HG03469 (cell line): ENCODE results near the gene PTPRM.

Experiments
- ATAC-seq: cut with Tn5 transposase; IDR thresholded peaks from one replicate; pipeline ENCODE4 v1.9.1; 2021; ENCODE audit warnings: mild to moderate bottlenecking, moderate library complexity, moderate number of reproducible peaks; ENCODE audit not compliant: unreplicated experiment

PTPRM gene

DNA sequence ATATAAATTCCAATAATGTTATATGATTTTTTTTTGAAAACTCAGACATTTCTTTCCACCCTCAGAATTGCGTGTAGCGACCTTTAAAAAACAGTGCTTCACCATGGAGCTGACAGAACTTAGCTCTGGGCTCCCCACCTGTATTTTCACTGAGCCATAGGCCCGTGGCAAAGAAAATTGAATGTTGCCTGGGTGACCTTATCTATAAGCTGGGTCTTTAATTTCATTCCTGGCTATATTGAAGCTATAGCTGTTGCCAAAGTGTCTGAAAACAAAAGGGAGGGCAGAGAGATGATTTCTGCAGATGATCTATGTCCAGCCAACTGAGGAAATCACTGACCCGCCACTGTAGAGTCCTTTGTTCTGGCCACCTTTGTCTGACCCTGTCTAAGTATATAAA, 411.7 kb downstream of the PTPRM start:
- no peak for ATAC-seq

DNA sequence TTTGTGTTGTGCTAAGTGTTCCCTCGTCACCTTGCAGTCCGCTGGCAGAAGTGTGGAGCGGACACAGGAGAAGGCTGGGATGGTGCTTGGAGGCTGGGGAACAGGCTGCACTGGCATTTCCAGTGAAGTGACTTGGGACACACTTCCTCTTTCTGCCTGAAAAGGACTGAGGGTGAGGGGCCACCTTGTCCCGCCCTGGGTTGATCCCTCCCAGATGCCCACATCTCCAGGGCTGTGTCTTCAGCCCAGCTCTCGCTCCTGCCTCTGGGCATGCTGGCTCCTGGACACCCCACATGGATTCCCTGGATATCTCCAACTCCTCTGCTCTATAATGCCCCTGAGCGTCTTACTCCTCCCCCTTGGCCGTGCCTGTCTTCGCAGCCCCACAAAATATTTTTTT, 412.6 kb downstream of the PTPRM start:
- no peak for ATAC-seq

DNA sequence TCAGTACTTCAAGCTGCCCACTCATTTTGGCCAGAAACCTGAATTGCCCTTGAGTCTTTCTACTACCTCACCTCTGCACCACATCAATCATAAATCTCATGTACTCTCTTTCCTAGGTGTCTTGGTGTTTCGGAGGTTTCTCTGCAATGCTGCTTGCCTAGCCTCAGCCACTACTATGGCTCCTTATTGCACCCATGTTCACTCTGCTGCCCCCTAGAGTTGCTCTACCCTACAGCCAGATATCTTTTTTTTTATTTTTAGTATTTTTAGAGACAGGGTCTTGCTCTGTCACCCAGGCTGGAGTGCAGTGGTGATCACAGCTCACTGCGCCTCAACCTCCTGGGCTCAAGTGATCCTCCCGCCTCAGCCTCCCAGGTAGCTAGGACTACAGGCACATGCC, 413.0 kb downstream of the PTPRM start:
- ATAC-seq, result no peak

DNA sequence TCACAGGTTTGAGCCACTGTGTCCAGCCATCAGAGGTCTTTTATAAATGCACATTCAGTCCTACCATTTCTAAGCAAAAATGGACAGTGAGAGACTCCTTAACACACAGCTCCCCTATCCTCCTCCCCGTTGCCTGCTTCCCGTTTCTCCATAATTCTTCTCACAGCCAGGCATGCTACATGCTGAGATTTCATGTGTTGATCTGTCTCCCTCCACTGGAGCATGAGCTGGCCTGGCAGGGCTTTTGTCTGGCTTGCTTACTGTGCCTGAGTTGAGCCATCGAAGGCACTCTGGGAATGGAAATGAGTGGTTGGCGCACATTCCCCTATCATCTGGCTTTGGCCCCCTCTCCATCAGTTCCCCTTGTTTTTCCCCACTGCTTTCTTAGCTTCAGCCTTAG, 413.5 kb downstream of the PTPRM start:
- ATAC-seq, result no peak

DNA sequence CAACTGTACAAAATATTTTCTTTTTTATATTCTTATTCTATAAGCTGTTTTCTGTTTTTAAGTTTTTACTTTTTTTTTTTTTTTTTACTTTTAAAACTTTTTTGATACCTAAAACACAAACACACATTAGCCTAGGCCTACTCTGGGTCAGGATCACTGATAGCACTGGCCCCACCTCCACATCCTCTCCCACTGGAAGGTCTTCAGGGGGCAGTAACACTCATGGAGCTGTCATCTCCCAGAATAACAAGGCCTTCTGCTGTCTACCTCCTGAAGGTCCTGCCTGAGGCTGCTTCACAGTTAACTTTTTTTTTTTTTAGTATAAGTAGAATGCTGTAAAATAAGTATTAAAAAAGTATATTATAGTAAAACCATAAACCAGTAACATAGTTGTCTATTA, 415.1 kb downstream of the PTPRM start:
- no peak for ATAC-seq

DNA sequence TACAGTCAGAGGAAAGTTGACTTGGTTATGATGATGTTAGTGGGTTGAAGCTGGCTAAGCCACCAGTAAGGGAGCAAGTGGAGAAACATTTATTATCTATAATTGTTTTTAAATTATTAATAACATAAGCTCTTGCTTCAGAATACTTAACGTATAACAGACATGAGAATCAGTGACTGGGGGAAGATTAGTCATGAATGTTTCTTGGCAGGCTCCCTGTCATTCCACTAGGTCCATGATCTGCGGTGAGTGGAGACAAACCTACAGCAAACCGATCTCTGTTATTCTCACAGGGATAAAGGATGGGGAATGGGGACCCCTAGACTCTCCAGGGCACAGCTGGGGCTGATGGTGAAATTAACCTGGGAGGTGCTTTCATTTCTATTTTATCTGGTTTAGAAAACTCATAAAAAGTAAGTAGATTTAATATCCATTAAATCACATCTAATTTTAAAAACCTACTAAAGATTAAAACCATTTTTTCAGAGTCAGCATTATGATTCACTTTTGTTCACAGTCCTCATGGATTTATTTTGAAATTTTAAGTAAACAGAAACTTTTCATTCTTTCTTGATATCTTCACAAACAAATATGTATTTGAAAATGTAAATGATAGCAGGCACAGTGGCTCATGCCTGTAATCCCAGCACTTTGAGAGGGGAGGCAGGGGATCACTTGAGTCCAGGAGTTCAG, 420.3 kb downstream of the PTPRM start:
- ATAC-seq, result no peak

DNA sequence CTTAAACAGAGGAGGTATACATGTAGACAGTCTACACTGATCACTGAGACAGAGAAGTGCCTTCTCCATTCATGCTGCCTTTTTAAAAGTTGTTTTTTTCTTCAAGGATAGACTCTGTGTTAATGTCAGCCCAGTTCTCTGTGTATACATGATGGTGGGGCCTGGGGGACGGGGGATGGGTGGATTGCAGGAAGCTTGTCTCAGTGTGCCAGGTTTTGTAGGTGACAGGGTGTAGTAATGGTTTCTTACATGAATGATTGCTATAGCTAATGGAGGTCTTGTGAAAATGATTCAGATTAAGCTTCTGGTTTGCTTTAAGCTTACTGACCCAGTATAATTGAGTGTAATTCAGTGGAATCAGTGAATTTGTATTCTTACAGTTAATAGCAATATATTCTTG, 423.6 kb downstream of the PTPRM start:
- no peak for ATAC-seq

DNA sequence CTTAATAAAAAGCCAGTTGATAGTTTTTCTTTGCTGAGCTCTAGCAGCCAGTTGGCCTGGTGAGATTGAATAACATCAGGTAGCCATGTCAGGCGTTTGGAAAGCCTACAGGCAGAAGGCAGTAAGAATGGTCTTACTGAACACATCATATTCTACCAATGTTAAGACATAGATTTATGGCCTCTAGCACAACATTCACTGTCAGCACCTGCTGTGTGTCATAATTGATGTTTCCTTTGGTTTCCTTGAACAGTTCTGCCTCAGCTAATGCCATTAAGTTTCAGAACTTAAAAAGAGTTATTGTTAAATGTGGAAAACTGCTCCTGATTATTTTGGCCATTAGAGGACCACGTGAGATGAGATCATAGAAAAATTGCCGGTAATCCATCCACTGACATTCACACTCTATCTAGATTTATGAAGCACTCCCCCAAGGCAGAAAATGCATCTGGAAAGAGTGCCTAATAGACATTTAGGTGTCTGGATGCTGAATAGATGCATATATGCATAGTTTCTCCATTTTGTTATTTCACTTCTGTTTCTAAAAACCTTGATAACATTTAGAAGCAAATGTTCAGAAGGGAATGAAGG, 434.7 kb downstream of the PTPRM start:
- ATAC-seq, result no peak

DNA sequence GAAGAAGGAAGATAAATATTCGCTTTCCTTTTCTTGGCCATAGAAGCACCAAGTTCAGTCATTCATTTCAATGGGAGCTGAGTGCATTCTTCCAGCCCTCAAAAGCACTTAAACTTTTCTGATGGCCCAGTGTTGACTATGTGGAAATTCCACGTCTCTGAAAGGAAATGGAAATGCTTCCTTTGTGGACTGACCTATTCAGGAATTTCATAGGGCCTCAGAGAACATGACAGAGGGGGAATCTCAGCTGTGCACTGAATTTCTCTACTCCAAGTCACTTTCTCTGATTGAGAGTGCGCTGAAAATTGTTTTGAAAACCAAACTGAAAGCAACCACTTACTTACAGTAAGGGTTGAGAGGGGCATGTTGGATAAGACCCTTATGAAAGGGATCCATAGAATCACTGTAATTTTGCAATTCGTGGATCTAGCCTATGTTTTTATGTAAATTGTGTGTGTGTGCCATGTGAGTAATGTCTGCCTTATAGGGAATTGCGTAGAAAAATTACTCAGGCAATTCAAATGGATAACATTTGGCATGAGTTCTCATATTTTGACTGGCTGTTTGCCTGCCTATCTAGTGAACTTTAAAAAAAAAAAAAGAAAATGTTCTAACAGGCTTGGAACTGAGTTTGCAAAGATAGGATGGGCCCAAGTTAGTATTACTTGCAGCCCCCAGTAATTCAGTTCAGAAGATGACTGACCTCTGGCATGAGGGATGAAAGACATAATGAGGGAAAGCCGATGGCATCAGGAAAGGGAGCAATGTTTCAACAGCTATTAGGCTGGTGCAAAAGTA, 437.0 kb downstream of the PTPRM start:
- no peak for ATAC-seq

DNA sequence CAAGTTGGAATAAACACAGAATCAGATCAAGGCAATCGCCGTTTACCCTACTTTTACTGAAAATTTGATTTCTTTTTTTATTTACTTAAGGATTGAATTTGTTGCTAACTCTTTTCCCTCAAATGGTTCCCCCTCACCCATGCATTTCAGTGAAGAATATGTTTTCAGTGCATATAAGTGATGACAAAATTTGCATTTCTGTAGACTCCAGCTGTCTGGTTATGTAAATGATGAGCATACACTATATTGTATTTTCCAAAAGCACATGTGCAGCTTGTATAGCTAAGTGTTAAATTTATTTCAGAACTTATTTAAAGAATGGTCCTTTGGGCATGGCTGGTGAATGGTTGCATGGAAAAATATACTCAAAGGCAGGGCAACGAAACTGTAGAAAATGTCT, 437.7 kb downstream of the PTPRM start:
- no peak for ATAC-seq

DNA sequence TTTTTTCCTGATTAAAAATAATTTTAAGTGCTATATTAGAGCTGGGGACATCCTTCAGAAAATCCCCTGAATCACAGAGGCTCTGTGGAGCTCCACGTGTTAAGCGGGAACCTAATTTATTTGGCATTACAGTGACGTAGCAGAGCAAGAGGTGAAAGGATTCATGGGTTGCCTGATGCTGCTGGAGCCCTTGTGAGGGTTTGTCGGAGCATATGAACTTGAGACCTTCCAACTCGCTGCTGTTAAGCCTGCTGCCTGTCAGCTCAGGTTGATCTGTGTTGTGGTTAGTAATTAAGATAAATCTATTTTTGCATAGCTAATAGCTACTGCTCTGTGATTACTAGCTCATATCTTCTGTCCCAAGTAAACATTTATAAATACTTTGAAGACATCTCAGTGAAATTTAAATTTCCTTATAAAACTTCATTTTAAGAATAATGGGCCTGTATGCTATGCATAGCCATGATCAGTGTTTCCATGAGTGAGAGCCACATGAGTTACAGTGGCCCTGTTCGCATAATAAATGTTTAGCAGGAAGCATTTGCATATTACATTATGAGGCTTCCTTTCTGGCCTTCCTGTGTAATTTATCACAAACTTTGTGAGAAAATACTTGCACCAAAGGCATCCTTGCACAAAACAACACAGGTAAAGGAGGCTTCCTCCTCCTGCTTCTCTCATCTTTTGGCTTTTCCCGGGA, 438.9 kb downstream of the PTPRM start:
- no peak for ATAC-seq

DNA sequence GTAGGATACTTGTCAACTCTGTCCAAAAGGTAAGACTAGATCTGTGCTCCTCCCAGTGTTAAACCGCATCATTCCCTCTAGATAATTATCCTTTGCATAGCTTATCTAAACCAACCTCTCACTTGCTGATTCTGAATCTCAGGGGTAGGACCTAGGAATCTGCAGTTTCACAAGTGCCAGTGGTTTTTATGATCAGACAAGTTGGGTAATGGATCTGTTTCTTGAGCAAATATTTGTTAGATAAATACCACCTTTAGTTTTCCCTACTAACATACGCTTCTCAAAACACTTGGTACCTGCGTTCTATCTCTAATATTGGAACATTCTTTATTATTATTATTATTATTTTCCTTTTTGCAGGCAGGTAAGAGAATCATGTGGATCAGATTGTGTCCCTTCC, 439.9 kb downstream of the PTPRM start:
- ATAC-seq, result no peak

DNA sequence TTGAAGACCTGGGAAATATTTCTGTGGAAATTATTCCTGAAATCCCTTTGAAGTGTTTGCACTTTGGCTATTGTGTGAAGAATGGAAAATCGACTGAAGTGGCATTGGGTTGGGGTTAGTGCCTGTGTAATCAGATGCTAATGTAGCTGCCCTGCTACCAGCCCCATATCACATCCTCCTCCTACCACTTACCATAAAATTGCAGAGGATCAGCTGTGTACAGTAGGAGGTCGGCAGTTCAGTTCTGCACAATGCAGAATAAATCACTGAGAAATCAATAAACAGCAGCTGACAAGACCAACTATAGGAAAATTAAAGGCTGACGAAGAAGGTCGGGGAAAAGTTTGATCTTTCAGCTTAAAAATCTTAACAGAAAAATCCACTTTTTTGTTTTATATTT, 440.9 kb downstream of the PTPRM start:
- ATAC-seq, result no peak

DNA sequence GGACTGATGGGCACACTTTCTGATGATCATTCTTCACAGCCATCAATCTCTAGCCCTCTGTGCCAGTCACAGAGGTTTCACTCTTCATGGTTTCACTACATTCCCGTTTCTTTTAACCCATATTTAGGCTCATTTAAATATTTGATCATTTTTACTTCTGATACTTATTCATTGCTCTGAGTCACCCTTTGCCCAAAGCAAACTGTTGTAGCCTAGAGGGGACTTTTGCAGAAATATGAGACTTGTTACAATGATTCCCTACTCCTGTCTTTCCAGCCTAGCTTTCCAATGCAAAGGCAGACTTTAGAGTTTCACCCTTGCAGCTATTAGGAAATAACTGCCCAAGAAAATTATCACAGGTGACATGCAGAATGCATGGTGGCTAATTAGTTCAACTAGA, 444.2 kb downstream of the PTPRM start:
- ATAC-seq, result no peak

DNA sequence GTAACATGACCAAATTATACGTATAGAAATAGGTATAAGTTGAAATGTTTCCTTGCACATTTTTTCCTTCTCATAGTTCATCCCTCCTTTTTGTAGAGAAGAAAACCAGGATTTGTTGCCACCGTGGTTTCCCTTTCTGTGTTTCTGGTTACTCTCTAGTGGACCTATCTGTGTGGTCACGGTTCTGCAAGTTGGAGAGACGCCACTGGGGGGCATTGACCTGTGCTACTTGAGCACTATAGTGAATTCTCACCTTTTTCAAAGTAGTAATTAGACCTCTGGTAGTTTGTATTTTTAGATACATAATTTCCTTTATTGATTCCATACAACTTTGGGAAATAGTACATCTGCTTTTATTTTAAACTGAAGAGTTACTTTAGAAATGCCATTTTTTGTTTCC, 444.8 kb downstream of the PTPRM start:
- ATAC-seq, result no peak

DNA sequence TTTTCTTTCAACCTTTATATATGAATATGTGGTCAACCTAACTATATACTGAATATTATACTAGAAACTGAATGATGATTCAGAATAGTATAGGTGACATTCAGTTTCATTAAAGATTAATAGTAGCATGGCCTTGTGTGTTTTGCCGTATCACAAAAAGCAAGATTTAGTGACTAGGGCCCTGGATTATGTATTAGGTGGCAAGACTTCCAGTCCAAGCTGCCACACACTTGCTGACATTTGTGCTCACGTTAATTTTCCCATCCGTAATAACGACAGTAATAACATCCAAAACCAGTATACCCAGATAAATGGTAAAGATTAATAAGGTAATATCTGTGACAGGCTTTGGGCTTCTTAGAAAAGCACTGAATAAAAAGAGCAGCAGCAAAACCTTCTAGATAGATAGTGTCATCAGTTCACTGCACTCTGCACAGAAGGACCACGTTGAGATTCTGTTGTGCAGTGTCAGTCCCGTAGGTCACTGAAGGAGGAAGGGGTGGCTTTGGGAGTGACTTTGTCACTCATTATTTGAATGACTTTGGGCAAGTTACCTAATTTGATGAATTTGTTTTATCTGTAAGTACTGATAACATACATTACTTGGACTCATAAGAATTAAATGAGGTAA, 451.7 kb downstream of the PTPRM start:
- no peak for ATAC-seq

DNA sequence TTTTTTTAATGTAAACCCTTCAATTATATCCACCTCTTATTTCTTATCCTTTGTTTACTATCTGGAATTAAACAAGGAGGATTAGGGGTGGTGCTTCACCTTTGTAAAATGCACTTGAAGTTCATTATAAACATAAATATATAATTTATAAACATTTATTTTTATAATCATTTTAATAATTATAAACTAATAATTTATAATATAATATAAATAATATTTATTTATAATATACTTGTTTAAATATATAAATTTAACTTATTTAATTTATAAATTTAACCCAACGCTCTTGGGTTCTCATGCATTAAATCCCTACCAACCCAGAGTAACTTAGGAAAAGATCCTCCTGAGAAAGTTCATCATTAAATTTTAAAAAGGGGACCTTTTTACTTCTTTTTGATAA, 452.5 kb downstream of the PTPRM start:
- ATAC-seq, result no peak

DNA sequence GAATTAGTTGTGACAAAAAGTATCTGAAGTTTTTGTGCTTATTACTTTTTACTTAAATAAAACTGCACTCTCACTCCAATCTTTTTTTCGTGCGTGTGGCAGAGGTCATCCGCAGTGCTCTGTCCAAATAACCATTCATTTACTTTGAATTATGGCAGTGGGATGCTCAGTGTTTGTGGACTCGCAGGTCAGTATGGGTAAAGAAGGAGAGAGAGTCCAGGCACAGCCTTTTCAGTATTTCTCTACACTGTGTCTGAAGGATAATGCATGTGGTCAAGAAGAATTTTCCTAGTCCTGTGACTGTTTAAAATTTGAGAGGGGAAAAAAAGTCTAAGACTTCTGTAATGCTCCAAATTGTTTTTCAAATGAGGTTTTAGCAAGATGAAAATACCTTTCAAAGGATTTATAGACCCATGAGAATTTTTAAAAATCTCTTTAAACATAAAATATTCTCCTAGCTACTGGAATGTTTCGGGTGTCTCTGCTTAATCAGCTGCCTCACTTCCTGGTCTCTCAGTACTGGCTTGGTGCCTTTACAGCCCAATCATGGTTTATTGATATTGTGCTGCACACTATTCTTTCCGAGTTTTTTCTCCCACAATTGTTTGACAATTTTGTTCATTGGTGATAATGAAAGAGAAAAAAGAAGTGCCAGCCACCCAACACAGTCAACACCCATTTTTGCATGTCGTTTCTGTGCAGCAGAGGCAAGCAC, 453.2 kb downstream of the PTPRM start:
- ATAC-seq, result no peak

DNA sequence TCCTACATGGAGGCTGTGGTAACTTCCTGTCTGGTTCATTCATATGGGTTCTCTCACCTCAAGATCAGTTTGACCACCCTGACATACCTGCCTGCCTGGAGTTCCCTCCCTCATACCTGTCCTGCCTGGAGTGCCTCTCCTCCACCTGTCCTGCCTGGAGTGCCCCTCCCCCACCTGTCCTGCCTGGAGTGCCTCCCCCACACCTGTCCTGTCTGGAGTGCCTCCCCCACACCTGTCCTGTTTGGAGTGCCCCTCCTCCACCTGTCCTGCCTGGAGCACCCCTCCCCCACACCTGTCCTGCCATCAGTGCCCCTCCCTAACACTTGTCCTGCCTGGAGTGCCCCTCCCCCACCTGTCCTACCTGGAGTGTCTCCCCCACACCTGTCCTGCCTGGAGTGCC, 461.9 kb downstream of the PTPRM start:
- no peak for ATAC-seq

DNA sequence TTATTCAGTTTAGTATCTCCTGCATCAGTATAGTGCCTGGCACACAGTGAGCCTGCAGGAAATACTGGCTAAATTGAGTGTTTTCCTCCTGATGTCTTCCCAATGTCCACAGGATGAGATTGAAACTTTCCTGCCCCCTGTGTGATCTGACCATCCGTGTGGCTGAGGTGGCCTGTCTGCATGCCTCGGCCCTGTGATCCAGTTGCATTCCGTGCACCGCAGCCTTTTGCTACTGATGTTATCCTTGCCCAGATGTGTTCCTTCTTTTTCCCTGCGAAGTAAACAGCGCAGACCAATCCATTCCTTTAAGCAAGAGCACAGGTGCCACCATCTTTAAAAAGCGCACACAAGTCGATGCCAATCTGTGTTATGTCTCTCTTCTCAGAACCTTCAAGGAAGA, 462.6 kb downstream of the PTPRM start:
- no peak for ATAC-seq

DNA sequence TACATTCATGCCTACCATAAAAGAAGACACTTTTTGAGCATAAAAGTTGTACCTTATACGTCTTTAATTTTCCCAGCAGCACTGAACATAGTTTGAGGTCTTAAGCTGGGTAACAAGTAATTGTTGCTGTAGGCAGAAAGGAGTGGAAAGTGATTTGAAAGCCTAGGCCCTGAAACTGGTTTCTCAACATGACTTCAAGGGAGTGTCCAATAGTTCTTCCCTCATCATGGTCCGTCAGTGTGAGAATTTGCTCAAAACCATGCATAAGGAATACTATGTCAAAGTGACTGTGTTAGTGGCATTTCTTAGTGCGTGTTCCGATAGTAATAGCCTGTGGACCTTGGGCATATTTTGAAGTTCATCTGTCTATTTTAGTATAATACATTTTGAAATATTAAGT, 463.1 kb downstream of the PTPRM start:
- ATAC-seq, result no peak
